ENCODE data around the gene ENPP5. TPM values are rescaled to one million over a fixed set of nuclear protein-coding genes. Genes with fewer than 3 reads are reported as not detected.

Gene ENPP5, protein sequence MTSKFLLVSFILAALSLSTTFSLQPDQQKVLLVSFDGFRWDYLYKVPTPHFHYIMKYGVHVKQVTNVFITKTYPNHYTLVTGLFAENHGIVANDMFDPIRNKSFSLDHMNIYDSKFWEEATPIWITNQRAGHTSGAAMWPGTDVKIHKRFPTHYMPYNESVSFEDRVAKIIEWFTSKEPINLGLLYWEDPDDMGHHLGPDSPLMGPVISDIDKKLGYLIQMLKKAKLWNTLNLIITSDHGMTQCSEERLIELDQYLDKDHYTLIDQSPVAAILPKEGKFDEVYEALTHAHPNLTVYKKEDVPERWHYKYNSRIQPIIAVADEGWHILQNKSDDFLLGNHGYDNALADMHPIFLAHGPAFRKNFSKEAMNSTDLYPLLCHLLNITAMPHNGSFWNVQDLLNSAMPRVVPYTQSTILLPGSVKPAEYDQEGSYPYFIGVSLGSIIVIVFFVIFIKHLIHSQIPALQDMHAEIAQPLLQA
- total RNA-seq (2022; extraction: Qiagen RNA extraction; ENCODE audit: low read depth): not detected in 5 replicates

DNA sequence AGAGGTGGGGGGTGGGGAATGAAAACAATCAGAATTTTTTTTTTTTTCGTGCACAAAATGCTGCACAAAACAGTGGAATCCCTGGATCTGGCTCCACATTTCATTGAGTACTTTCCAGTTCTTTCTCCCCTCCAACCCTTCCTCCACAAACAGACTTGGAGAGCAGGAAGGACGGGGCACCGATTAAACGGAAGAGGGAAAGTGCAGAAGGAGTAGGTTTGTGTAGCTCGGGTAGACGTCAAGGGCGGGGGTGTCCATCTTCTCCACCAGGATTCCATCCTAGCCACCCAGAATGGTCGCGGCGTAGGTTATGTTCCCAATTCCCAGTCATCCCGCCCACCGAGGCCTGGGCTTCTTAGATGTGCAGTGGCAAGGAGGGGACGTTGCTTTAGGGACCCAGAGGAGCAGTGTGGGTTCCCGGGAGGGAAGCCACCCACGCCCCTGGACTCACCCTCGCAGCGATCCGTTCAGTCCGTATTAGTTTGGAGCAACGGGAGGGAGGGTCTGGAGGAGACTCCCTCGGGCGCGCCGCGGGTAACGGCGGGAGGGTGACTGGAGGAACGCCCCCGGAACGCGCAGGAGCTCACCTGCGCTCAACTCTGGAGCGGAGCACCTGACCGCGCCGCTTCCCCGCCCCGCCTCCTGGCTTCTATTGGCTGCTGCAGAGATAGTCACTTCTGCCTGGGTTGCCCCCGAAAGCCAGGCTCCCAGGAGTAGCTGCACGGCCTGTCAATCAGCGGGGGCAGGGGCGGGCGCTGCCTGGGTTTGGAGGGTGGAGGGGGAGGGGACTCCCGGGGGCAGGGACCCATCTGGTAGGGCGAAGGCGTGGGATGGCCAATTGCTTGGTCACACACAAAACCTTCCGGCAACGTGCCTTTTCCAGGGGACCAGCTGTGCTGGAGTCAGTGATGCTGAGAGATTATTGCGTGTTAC, at the start of gene ENPP5:
TSS of gene ENPP5 (minus strand) at position 624 of the 933 bp plus-strand sequence. CDS start 2,718 bp downstream, outside the sequence.

DNA sequence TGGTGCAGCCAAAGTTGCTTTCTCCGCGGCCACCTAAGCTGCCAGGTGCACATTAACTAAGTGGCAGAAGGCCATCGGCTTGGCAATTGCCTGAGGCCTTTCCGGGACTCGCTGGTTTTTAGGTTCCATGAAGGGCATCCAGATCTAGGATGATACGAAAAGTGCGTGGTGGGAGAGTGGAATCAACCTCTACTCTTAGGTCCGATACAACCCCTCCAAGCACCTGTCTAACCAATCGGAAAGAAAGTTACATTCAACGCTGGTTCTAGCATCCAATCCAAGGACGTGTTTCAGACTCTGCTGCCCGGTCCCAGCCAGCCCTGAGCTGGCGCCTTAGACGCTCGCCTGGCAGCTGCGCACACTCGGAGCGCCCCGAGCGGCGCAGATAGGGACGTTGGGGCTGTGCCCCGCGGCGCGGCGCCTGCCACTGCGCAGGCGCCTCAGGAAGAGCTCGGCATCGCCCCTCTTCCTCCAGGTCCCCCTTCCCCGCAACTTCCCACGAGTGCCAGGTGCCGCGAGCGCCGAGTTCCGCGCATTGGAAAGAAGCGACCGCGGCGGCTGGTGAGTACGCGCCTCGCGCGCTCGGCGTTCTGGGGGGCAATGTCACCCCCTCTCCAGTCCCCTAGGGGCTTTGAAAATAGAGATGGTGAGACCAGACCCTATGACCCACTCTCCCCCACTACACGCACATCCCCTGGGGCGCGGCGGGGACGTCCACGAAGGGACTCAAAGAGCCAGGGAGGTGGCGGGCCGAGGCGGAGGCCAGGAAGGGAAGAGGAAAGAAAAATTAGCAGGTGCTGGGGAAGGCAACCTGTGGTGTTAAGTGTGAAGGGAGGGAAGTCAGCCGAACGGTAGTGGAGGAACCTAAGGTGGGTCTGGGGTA, 40.9 kb downstream of the ENPP5 start, which contains the start of gene ENPP4:
TSS of gene ENPP4 (plus strand) at position 361 of the 883 bp plus-strand sequence. CDS start 9,595 bp downstream, outside the sequence.

Other genes with a start within 250 kb of the ENPP5 start
- not detected in 5 replicates for gene CLIC5, start 155.1 kb downstream of the ENPP5 start, total RNA-seq (2022; extraction: Qiagen RNA extraction; ENCODE audit: low read depth)
- gene ENPP4, start 41.0 kb downstream of the ENPP5 start, total RNA-seq (2022; extraction: Qiagen RNA extraction; ENCODE audit: low read depth): 0.17 to 0.41 TPM (median 0.24 TPM) in 5 replicates

Data from A549 treated with ZK216348 at 1 μM for 4 hours (cell line).